T1000 (cell line): ENCODE measurements around the gene CRIM1.

ENCODE experiments used
- DNase-seq: peaks from one replicate; lab custom pipeline; 2025; ENCODE audit warnings: mixed read lengths; lab: John Stamatoyannopoulos, UW

CRIM1 gene

DNA sequence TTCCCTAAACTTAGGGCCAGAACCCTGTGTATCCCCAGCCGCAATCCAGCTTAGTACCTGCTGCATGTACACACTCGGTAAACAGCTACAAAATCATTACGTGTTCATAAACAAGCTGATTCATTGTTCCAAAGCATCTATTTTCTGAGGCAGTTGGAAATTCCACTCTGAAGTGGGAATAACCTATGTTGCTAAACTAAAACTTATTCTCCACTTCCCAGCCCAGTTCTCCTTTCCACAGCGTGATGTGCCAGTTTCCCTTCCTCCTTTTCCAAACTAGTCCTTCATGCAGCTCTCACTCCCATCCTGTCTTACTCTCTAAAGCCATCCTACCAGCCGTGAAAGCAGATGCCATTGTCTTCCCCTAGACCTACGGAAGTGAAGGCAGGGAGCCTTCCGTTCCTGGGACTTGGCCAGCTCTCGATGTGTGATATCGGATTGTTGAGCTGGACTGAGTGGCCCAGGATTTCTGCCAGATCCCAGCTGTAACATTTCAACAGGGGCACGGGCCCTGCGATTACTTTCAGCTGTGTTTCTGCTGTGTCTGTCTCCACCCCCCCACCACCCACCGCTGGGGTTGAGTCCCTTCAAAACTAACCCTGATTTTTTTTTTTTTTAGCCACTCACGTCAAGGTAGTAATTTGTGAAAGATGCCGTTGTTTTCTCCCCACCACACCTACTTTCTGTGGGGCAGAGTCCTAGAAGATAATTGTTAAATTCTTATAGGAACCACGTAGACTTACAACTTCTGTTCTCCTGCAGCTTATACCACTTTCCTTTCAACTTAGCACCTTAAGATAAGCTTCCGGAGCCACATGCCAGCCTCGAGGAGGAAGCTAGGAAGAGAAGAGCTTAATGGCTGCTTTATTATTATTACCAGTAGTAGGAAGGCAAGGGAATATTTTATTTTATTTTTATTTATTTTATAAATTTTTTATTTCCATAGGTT lies 100.9 kb downstream of the CRIM1 start:
- no peak for DNase-seq

DNA sequence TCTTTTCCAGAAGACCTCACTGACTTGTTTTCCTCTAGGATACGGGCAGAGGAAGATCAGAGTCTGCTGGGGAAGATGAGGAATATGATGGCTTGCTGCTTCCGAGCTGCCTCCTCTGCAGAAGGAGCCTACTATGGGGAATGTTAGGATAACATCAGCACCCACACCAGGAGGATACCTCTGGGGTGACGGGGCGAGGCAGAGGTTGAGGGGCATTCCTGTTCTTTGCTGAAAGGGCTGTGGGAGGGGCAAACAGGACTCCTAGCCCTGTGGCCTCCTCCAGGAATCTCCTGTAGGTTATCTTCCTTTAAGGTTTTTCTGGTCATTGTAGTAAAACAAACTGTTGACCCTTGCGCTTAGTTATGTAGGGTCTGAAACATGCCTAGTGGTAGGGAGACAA lies 102.5 kb downstream of the CRIM1 start:
- DNase-seq = no peak

DNA sequence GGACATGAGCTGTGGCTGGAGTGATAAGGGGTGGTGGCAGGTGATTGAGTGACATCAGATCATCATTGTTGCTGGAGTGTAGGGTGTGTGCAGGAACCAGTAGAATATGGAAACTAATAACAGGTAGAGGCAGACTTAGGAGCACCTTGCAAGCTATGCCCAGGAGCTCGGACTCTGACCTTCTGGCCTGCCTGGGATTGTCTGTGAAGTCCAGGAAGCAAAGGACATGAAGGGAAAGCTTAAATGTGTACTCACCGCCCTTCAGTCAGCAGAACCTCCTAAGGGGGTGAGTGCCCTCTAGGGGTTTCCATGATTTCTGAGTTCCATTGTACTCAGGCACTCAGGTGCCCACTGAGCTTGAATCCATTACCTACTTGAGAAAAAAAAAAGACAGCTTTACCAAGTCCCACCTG lies 104.2 kb downstream of the CRIM1 start:
- no peak for DNase-seq

DNA sequence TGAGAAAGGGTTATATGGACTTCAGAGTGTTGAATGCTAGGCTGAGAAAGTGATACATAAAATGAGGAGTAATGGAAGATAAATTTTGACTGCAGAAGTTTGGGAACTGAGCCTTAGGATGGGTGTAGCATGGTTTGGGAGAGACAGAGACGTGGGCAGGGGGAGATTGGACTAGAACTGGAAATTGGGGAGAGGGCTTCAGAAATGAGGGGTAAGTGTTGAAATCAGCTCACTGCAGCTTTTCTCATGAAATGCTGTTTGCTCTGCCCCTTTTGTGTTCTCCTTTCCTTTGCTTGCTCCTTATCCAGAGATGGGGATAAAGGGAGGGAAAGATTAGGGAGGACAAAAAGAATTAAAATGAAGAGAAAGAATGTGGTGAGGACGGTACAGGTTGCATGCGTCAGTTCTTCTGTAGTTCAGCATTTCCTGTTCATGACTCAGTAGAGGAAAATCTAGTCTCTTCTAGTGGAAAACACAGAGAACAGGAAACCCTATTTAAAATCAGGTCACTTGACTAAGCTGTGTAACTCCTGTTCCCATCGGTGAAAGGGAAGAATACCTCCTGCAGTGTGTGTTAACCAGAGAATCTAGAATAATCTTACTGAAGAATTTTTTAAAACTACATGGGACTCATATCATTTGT lies 105.6 kb downstream of the CRIM1 start:
- no peak for DNase-seq

GRCh38 chr2:36462311-36462935 lies 106.8 kb downstream of the CRIM1 start:
- no peak for DNase-seq

- no peak for DNase-seq
Measured at GRCh38 chr2:36463365-36463764, 107.8 kb downstream of the CRIM1 start.

- DNase-seq = no peak
Measured at GRCh38 chr2:36464006-36464721, 108.6 kb downstream of the CRIM1 start.

DNA sequence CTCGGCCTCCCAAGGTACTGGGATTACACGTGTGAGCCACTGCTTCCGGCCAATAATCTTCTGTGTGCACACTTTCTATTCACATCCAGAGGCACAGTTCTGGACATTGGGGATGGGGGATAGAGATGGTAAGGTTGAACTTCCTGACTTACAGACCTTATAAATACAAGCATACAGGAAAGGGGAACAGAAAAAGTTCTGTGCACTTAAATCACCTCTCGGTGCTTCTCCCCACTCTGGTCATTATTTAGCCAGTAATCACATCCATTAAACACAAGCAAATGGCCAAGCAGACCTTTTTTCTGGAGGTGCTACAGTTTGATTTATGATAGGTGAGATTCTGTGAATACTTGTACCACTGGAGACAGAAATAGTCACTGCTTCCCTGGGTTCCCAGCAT lies 110.6 kb downstream of the CRIM1 start:
- DNase-seq = no peak

- DNase-seq = no peak
Measured at GRCh38 chr2:36468463-36469105, 113.0 kb downstream of the CRIM1 start.

DNA sequence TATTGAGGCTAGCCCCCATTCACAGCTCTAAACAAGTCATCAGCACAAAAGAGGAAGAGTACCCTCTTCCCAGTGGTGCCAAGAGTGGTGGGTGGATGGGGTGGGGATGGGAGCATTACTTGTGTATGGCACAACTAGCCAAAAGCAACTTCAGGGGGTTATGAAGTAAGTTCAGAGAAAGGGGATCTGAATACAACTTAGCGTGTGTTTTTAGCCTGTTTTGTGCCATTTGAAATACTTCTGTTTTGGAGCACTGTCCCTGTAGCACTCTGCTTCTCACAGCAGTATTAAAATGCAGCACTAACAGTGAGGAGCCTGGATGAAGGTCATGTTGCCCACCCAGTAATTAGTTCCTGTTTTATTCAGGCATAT lies 113.5 kb downstream of the CRIM1 start:
- no peak for DNase-seq

GRCh38 chr2:36469710-36470109 lies 114.1 kb downstream of the CRIM1 start:
- no peak for DNase-seq

GRCh38 chr2:36473230-36473629 lies 117.7 kb downstream of the CRIM1 start:
- DNase-seq = no peak

DNA sequence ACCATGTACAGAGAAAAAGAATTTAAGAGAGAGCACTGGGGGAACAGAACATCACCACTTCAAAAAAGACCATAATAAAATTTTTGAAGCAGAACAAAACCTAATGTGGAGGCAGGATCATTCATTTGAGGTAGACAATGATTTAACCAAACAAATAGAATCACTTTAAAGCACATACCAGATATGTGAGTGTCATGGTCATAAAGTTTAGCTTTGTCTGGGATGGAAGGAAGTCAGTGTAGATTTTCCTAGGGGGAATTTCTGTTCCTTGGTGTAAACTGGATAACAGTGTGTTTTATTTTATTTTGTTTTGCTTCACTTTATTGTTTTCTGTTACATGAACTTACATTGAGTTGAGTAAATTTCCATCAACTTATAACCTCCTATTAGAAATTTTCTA lies 120.8 kb downstream of the CRIM1 start:
- no peak for DNase-seq

DNA sequence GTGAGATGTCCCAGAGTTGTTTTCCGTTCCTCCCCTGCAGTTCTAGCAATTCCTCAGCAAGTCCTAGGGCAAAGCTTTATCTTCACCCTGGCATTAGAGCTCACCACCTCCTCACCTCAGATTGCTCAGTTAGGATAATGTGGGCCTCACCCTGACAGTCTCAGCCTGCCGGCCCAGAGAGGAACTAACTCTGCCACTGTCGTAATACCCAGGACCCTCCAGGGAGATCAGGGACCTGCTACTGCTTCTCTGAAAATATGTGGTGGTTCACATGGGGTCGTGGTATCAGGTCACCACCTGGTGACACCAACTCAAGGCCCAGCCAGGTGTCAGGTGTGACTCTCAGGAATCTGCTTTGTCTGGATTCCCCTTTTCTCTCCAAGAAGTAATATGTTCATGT lies 121.7 kb downstream of the CRIM1 start:
- no peak for DNase-seq

GRCh38 chr2:36477746-36478145 lies 122.2 kb downstream of the CRIM1 start:
- no peak for DNase-seq

- no peak for DNase-seq
Measured at GRCh38 chr2:36478332-36478738, 122.8 kb downstream of the CRIM1 start.

GRCh38 chr2:36478999-36479398 lies 123.4 kb downstream of the CRIM1 start:
- DNase-seq = no peak

GRCh38 chr2:36479406-36479805 lies 123.8 kb downstream of the CRIM1 start:
- no peak for DNase-seq

DNA sequence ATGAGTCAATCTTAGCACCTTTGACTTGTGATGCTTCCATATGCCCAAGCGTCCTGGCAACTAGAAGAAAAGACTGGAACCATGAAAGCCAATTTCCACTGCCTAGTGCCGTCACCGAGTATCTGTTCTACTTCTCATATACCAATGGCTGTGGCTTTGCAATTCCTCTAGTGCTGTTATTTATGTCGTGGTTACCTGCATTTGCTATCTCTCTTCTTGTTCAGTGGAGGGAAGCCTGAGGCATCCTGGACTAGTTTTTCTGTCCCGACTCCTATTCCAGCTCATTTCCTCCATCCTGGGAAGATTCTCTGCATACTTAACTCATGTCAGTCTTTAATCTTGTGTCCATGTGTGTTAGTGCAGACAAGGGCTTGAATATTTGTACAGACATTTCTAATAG lies 124.5 kb downstream of the CRIM1 start:
- no peak for DNase-seq

DNA sequence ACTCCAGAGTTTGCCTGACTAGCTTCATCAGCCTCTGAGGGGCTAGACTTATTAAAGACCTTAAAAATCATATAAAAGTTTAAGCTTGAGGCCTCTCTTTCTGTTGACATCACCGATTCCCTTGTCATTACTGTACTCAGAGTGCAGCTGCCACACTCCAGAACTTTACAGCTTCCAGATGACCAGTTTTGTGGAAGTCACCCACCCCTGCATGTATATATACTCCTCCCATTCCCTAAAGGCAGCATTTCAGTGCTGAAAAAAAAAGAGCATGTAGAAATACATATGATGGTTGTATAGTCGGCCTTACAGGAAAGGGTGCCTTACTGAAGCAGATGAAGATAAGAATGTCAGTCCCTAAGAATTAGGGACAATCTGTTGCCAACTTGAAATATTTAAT lies 125.1 kb downstream of the CRIM1 start:
- DNase-seq = no peak

- no peak for DNase-seq
Measured at GRCh38 chr2:36481709-36482108, 126.1 kb downstream of the CRIM1 start.
